Keratinocyte (primary cell): ENCODE data around the gene FRMPD4.

Experiments used
- EZH2 ChIP-seq: IDR thresholded peaks from one replicate; pipeline ENCODE4 v1.6.1; 2012; ENCODE audit warnings: inconsistent platforms, mild to moderate bottlenecking, low read length, moderate library complexity
- TF ChIP-seq, protein P1 (sequence below), 3 experiments: IDR thresholded peaks in 1 of 3; conservative IDR thresholded peaks in 1 of 3; optimal IDR thresholded peaks in 1 of 3; 2 replicates in 2 of 3; 3 replicates in 1 of 3; pipeline versions ENCODE3 to v1.5.1; 2011; ENCODE audit warnings: low read length in 3 of 3, mild to moderate bottlenecking in 3 of 3, moderate library complexity in 2 of 3, control low read depth in 1 of 3, inconsistent platforms in 1 of 3; ENCODE audit not compliant: insufficient read depth in 2 of 3; ENCODE audit errors: extremely low read depth in 1 of 3

DNA sequence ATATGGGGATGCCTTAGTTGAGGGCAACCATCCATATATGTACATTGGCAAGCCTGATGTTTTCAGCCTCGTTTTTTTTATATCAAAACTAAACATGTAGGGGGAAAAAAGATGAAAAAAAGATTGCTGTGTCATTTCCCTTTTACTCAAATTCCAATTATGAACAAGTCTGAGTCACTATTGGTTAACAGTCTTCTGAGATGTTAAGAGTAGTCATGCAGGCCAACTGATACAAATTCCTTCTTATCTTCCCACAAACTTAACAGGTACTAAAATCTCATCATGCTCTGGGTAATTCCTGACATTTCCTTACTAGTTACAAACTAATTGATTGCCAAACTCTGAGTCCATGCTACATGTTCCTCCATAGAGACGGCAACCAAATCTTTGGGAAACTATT is 222.1 kb downstream of the FRMPD4 start:
- TF ChIP-seq, protein P1, sequence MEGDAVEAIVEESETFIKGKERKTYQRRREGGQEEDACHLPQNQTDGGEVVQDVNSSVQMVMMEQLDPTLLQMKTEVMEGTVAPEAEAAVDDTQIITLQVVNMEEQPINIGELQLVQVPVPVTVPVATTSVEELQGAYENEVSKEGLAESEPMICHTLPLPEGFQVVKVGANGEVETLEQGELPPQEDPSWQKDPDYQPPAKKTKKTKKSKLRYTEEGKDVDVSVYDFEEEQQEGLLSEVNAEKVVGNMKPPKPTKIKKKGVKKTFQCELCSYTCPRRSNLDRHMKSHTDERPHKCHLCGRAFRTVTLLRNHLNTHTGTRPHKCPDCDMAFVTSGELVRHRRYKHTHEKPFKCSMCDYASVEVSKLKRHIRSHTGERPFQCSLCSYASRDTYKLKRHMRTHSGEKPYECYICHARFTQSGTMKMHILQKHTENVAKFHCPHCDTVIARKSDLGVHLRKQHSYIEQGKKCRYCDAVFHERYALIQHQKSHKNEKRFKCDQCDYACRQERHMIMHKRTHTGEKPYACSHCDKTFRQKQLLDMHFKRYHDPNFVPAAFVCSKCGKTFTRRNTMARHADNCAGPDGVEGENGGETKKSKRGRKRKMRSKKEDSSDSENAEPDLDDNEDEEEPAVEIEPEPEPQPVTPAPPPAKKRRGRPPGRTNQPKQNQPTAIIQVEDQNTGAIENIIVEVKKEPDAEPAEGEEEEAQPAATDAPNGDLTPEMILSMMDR (optimal IDR thresholded peaks at IDR 0.05 in 1 of 3, IDR thresholded peaks at IDR 0.05 in 1 of 3, conservative IDR thresholded peaks at IDR 0.05 in 1 of 3; ENCODE audit: extremely low read depth in 1 of 3, insufficient read depth in 2 of 3, low read length in 3 of 3), result no peak
- no peak for TF ChIP-seq EZH2
